Kidney tubule cell (primary cell): ENCODE data around the gene THY1.
A peak's percentile ranks its signal among the peaks of the same experiment; 100 is the strongest.
"Not testable (repeated sequence)": the region's sequence is repeated elsewhere in the genome, so short reads cannot be mapped to it uniquely, and the experiment has no call there.

Source experiments
- DNase-seq: peaks from one replicate; pipeline ENCODE4 v3.0.0-alpha.2; 2018; ENCODE audit warnings: low spot score

The THY1 gene

DNA sequence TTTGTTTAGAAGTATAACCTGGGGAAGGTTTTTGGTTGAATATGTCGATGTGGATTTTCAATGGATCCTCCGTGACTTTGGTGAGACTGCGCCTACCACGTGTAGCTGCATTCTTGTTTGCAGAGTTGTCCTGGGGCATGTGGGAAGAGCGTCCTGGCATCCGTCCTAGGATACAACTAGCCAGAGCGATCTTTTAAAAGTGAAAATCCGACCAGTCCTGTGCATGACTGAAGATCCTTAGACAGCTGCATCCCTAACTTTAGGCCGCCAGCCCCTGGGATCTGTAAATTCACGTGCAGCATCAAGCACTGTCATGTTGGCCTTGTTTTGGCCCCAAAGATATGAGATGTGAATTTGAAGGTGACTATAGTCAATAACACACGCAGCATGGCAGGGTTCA, 22.4 kb upstream of the THY1 start:
- no peak for DNase-seq

DNA sequence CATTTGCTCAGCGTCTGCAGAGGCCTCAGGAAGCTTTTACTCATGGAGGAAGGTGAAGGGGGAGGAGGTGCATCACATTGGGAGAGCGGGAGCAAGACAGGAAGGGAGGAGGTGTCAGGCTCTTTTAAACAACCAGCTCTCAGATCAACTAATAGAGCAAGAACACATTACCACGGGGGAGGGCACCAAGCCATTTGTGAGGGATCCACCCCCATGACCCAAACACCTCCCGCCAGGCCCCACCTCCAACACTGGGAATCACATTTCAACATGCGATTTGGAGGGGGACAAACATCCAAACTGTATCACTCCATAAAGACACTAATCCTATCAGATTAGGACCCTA, 18.9 kb upstream of the THY1 start:
- DNase-seq = no peak

DNA sequence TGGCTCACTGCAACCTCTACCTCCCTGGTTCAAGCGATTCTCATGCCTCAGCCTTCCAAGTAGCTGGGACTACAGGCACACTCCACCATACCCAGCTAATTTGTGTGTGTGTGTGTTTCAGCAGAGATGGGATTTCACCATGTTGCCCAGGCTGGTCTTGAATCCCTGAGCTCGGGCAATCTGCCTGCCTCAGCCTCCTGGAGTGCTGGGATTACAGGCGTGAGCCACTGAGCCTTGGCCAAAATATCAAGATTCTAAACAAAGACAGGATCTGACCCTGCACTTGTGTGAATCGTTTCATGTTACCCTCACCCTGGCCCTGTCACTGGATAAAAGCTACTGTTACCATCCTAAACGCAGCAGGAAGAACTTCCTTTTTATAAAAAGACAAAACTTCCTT, 15.6 kb upstream of the THY1 start:
- DNase-seq = no peak

GRCh38 chr11:119437521-119437920, 14.5 kb upstream of the THY1 start:
- DNase-seq = not testable (repeated sequence)

DNA sequence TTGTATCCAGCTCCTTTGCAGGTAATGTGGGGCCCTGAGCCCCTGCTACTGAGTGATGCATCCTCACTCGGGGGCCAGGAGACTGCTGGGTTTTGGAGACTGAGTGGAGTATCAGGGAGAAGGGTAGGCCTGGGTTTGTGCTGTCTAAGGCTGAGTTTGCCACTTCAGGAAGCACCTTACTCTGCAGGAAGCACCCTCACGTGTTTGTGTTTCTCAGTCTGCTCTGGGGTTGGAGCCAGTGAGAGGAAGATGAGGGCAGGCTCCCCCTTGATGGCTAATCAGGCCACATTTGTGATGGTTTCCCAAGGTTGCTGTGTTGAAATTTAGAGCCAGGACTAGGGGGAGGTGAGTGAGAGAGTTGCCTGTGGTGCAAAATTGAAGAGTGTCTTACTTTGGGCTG, 13.7 kb upstream of the THY1 start:
- DNase-seq = no peak

DNA sequence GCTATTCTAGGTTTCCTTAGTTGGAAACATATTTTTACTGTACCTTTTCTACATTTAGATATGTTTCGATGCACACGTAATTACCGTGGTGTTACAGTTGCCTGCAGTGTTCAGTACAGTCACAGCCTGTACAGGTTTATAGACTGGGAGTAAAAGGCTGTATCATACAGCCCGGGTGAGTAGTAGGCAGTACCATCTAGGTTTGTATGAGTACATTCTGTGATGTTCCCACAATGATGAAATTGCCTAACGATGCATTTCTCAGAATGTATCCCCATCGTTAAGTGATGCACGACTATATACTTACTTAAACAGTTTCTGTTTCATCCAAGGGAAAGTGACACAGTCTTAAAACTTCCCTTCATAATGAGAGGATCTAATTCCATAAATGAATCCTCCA, 13.1 kb upstream of the THY1 start:
- peak; percentile 30 for DNase-seq

GRCh38 chr11:119434591-119435330, 11.8 kb upstream of the THY1 start:
- no peak for DNase-seq

DNA sequence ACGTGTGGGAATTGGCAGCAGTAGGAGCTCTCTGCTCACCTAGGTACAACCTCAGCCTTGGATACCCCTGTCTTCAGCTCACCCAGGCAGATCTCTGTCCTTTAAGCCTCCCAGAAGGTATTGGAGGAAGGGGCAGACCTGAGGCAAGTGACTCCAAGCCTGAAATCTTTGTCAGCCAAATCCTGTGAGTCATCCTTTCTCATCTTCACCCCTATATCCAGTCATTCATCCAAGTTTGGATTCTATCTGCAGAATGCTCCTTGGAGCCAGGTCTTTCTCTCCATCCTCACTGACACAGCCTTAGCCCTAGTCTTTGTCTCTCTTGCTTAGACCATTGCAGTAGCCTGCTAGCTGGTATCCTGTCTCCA, 10.4 kb upstream of the THY1 start:
- DNase-seq = peak; percentile 59

- peak; percentile 86 for DNase-seq
Observed at GRCh38 chr11:119432484-119433357, 9.7 kb upstream of the THY1 start.

DNA sequence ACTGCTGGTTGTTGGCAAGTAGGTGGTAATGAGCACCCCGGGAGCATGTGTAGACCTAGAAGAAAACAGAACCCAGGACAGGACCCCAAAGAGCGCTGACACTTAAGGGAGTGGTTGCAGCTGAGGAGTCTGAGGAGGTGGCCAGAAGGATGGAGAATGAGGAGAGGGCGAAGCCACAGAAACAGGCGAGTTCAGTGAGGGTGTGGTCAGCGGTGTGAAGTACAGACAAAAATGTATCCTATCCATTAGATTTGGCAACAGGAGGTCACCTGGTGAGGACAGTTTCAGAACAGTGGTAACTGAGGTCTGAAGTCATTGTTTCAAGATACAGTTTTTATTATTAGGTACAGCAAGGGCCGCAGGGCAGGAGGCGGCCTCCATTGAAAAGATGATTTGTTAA, 8.6 kb upstream of the THY1 start:
- no peak for DNase-seq

DNA sequence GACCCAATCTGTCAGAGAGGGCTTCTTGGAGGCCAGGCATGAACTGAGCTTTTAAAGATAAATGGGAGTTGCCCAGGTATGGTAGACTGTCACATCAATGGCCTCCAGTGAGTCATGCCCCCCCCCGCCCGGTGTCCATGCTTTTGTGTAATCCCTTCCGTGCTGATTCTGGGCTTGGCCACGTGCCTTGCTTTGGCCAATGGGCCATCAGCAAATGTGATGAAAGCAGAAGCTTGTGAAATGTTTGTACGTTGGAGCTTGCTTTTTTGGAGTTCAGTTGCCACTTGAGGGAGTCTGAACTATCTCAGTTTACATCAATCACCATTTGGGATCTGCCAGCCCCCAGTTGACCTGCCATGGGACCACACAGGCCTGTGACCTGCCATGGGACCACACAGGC, 4.3 kb upstream of the THY1 start:
- DNase-seq = no peak

DNA sequence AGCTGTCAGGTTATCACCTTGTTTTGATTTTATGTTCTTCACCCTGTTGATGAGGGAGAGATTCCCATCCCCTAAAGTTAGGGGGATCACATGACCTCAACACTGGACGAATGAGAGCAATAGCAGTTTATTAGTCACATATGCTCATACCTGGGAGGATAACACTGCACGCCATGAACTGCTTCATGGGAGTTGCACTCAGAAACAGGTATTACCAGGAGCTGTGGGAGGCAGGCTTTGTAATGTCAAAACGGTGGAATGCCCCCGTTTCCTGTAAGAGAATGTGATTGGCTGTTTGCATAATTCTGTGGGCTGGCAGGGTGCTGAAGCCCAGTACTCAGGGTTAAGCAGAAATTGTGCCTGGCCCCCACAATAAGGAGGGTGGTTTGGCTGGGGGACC, 3.2 kb upstream of the THY1 start:
- no peak for DNase-seq

GRCh38 chr11:119424775-119425174, 1.8 kb upstream of the THY1 start:
- no peak for DNase-seq

DNA sequence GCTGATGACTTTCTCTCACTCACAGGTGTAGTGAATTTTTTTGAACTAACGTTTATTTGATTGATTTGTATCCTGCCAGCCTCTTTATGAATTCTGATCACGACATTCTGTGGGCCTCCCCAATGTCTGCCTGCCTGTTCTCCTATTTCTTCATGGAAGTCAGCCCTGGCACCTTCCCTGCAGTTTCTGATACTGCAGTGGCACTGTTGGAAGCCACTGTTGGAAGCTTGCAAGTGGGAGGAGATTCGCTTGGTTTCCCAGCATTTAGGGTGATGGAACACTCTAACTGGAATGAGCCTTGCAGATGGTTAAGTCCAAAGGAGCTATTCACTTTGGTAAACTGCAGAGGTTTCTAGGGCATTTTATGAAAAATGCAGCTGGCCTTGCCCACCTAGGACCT, 1.3 kb upstream of the THY1 start:
- DNase-seq = no peak

- DNase-seq = no peak
Observed at GRCh38 chr11:119423509-119424254, 710 bp upstream of the THY1 start.

- peak; percentile 10 for DNase-seq
Observed at GRCh38 chr11:119421941-119422808, 797 bp downstream of the THY1 start.

DNA sequence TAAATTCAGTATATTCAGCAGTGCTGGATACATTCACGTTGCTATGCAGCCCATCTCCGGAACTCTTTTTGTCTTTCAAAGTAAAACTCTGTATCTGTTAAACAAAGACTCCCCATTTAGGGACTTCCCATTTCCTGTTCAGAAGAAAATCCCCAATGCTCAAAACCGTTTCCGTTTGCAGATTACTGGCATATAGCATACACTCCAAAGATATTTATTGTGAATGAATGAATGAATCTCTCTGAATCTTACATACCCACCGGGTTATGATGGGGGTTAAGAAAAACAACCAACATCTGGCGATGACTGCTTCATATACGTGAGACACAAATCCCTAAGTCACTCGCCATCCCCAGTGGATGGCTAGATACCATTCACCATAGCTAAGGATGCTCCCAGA, 1.6 kb downstream of the THY1 start:
- DNase-seq = no peak

GRCh38 chr11:119420631-119421030, 2.3 kb downstream of the THY1 start:
- DNase-seq = no peak

DNA sequence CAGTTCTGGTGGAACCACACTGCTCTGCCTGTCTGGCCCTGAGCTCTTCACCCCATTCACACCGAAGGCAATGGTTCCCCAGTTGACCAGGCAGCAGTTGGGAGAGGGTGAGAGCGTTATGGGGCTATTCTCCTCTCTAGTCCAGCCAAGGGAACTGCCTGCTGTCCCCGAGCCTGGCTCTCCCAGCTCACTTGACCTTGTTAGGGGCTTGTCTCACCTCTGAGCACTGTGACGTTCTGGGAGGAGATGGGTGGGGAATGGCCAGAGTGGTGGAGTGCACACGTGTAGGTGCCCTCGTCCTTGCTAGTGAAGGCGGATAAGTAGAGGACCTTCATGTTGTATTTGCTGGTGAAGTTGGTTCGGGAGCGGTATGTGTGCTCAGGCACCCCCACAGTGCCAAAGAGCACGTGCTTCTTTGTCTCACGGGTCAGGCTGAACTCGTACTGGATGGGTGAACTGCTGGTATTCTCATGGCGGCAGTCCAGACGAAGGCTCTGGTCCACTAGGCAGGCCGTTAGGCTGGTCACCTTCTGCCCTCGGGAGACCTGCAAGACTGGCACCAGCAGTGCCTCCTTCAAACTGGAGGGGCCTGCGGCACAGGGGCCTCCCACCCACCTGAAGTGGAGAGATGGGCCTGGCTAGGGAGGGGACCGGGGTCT, 3.0 kb downstream of the THY1 start:
- peak; percentile 90 for DNase-seq

GRCh38 chr11:119419246-119419645, 3.7 kb downstream of the THY1 start:
- DNase-seq = no peak

DNA sequence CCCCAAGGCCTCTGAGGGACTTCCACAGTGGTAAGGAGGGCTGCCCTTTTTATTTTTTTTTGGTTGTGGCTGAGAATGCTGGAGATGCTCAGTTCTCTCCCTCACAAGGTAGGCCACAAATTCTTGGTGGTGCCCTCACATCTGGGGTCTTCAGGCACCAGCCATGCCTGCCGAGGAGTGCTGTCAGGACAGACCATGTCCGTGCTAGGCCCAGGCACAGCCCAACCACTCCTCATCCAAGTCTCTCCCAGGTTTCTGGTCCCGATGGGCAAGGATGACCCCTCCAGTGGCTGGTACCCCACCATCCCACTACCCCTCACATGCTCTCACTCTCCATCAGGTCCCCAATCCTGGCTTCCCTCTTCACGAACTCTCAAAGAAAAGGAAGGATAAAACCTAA, 4.2 kb downstream of the THY1 start:
- no peak for DNase-seq
